ENCODE data around the gene CCL19.

DNA sequence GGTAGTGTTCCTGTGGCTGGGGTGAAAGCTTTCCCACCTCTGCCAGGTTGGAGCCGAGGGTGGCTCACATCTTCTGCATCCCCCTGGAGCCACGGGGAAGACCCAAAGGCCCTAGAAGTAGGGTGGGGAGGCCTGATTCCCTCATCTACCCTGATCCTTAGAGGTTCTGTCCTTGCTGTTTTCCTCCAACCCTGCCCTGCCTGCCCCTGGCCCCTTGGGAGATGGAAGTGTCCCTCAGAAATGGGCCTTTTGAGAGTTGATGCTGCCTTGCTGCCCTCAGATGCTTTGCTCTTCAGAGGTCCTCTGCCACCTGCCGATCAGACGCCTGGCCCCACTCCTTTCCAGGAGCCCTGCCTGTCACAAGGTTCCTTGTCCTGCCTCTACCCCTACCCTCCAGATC is 6.3 kb downstream of the CCL19 start:
- TF ChIP-seq, protein P1, sequence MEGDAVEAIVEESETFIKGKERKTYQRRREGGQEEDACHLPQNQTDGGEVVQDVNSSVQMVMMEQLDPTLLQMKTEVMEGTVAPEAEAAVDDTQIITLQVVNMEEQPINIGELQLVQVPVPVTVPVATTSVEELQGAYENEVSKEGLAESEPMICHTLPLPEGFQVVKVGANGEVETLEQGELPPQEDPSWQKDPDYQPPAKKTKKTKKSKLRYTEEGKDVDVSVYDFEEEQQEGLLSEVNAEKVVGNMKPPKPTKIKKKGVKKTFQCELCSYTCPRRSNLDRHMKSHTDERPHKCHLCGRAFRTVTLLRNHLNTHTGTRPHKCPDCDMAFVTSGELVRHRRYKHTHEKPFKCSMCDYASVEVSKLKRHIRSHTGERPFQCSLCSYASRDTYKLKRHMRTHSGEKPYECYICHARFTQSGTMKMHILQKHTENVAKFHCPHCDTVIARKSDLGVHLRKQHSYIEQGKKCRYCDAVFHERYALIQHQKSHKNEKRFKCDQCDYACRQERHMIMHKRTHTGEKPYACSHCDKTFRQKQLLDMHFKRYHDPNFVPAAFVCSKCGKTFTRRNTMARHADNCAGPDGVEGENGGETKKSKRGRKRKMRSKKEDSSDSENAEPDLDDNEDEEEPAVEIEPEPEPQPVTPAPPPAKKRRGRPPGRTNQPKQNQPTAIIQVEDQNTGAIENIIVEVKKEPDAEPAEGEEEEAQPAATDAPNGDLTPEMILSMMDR (IDR thresholded peaks at IDR 0.05; ENCODE audit: insufficient read depth, low read length, poor library complexity, severe bottlenecking), result no peak
- TF ChIP-seq EZH2phosphoT487 (conservative IDR thresholded peaks at IDR 0.05; ENCODE audit: low read length), result no peak

Measured in SU-DHL-6 (cell line).